GM23338 (cell line): ENCODE measurements around the gene JCHAIN. TPM values are rescaled to one million over a fixed set of nuclear protein-coding genes. Genes with fewer than 3 reads are reported as not detected.

ENCODE experiments used
- ATAC-seq: fragments of 200-7000 bp; cut with Tn5 transposase; 3 replicates; pipeline ENCODE4 v1.9.1; 2020
- DNase-seq: peaks from one replicate; pipeline ENCODE4 v3.0.0-alpha.2; 2015; ENCODE audit warnings: low spot score
- H2AFZ ChIP-seq: fragments of 200-600 bp; sonication (generic); 2 replicates; pipeline ENCODE4 v1.8.0; 2016; ENCODE audit warnings: antibody characterized with exemption, mild to moderate bottlenecking, moderate library complexity
- H3F3A ChIP-seq: fragments of 200-600 bp; sonication (generic); replicated peaks from 2 replicates; pipeline ENCODE4 v1.8.0; 2017; ENCODE audit warnings: antibody characterized with exemption, mixed run types, low read depth
- H3K27ac ChIP-seq: fragments of 200-600 bp; sonication (generic); 2 replicates; pipeline ENCODE4 v1.6.1; 2016; ENCODE audit warnings: low read depth
- H3K27me3 ChIP-seq: fragments of 200-600 bp; sonication (generic); 2 replicates; pipeline ENCODE4 v1.8.0; 2016; ENCODE audit warnings: mild to moderate bottlenecking, mixed run types, moderate library complexity; ENCODE audit not compliant: insufficient read depth
- H3K36me3 ChIP-seq: fragments of 200-600 bp; sonication (generic); 2 replicates; pipeline ENCODE4 v1.8.0; 2016; ENCODE audit warnings: mild to moderate bottlenecking; ENCODE audit not compliant: insufficient read depth
- H3K4me1 ChIP-seq: fragments of 200-600 bp; sonication (generic); 2 replicates; pipeline ENCODE4 v1.8.0; 2016; ENCODE audit warnings: mild to moderate bottlenecking, moderate library complexity; ENCODE audit not compliant: insufficient read depth
- H3K4me2 ChIP-seq: fragments of 200-600 bp; sonication (generic); 2 replicates; pipeline ENCODE4 v1.7.1; 2017; ENCODE audit warnings: mixed run types
- H3K4me3 ChIP-seq: fragments of 200-600 bp; sonication (generic); 2 replicates; pipeline ENCODE4 v1.6.1; 2016; ENCODE audit warnings: mixed run types
- H3K79me2 ChIP-seq: fragments of 200-600 bp; sonication (generic); replicated peaks from 2 replicates; pipeline ENCODE4 v1.8.0; 2017; ENCODE audit warnings: mild to moderate bottlenecking; ENCODE audit not compliant: insufficient read depth
- H3K9me2 ChIP-seq: fragments of 200-600 bp; sonication (generic); 2 replicates; pipeline ENCODE4 v1.8.0; 2017; ENCODE audit not compliant: insufficient read depth
- H4K20me1 ChIP-seq: fragments of 200-600 bp; sonication (generic); replicated peaks from 2 replicates; pipeline ENCODE4 v1.8.0; 2017; ENCODE audit warnings: mild to moderate bottlenecking; ENCODE audit not compliant: insufficient read depth
- H3K27ac Mint-ChIP-seq: 2 replicates; pipeline ENCODE4 v1.8.0; 2020; ENCODE audit warnings: inconsistent platforms, mild to moderate bottlenecking, moderate library complexity, mixed read lengths
- H3K27me3 Mint-ChIP-seq: 3 replicates; pipeline ENCODE4 v1.8.0; 2022; ENCODE audit warnings: low read depth, mild to moderate bottlenecking, moderate library complexity, mixed read lengths, inconsistent platforms; ENCODE audit not compliant: insufficient read depth, poor library complexity
- H3K36me3 Mint-ChIP-seq: 3 replicates; pipeline ENCODE4 v1.8.0; 2021; ENCODE audit warnings: low read depth, mild to moderate bottlenecking, inconsistent platforms, moderate library complexity, mixed read lengths
- H3K4me1 Mint-ChIP-seq: 3 replicates; pipeline ENCODE4 v1.8.0; 2020; ENCODE audit warnings: mild to moderate bottlenecking, inconsistent platforms, mixed read lengths
- H3K4me3 Mint-ChIP-seq: 3 replicates; pipeline ENCODE4 v1.8.0; 2021; ENCODE audit warnings: moderate library complexity, mild to moderate bottlenecking, inconsistent platforms, mixed read lengths
- H3K9me3 Mint-ChIP-seq: 3 replicates; pipeline ENCODE4 v1.8.0; 2020; ENCODE audit warnings: moderate library complexity, mild to moderate bottlenecking, inconsistent platforms, mixed read lengths
- ETS1 ChIP-seq: IDR thresholded peaks from 2 replicates; pipeline ENCODE4 v1.6.1; 2016; ENCODE audit warnings: antibody characterized with exemption
- EZH2phosphoT487 ChIP-seq: fragments of 200-600 bp; sonication (generic); IDR thresholded peaks from one replicate; pipeline ENCODE4 v1.8.1; 2018; ENCODE audit warnings: antibody characterized with exemption; ENCODE audit not compliant: unreplicated experiment
- JUNB ChIP-seq: IDR thresholded peaks from one replicate; pipeline ENCODE4 v1.6.1; 2016; ENCODE audit warnings: antibody characterized with exemption; ENCODE audit not compliant: unreplicated experiment
- NANOG ChIP-seq: IDR thresholded peaks from 2 replicates; pipeline ENCODE4 v1.6.1; 2016; ENCODE audit warnings: antibody characterized with exemption, borderline replicate concordance
- POLR2AphosphoS5 ChIP-seq: IDR thresholded peaks from 2 replicates; pipeline ENCODE4 v1.6.1; 2016; ENCODE audit warnings: antibody characterized with exemption, low read depth
- REST ChIP-seq: IDR thresholded peaks from one replicate; pipeline ENCODE4 v1.6.1; 2018; ENCODE audit warnings: antibody characterized with exemption; ENCODE audit not compliant: unreplicated experiment
- ZNF331 ChIP-seq: fragments of 250-450 bp; sonication (Bioruptor Pico); IDR thresholded peaks from 2 replicates; pipeline ENCODE4 v1.5.0; 2020; ENCODE audit warnings: low read depth, mild to moderate bottlenecking, moderate library complexity
- polyA plus RNA-seq: library from polyadenylated mRNA; unstranded; fragments of >200 nt; fragmentation: Nextera tagmentation; extraction: Ambion mirVana; gene quantifications from 2 replicates; pipeline ENCODE4 v1.2.1, GENCODE V29; 2016
- total RNA-seq: library from RNA; depleted of rRNA; stranded (reverse); fragments of >200 nt; shearing (Covaris generic); gene quantifications from 2 replicates; pipeline ENCODE4 v1.2.3, GENCODE V29; 2014
- TF ChIP-seq, protein P1 (sequence below), 2 experiments: fragments of 200-600 bp in 1 of 2; sonication (generic) in 1 of 2; conservative IDR thresholded peaks; 2 replicates each; pipeline versions ENCODE4 v1.5.1 to v1.6.1; 2016 to 2017; ENCODE audit warnings: antibody characterized with exemption in 2 of 2, low read depth in 2 of 2, mild to moderate bottlenecking in 2 of 2, moderate library complexity in 1 of 2
- TF ChIP-seq, protein P2 (sequence below): fragments of 250-450 bp; sonication (Bioruptor Pico); IDR thresholded peaks from 2 replicates; pipeline ENCODE4 v1.5.0; 2020; ENCODE audit warnings: mild to moderate bottlenecking, moderate library complexity

The JCHAIN gene
- total and polyA plus RNA-seq, 2 experiments from 2014 or later, result 0.23 TPM; not detected in 1

- TF ChIP-seq, protein P1, sequence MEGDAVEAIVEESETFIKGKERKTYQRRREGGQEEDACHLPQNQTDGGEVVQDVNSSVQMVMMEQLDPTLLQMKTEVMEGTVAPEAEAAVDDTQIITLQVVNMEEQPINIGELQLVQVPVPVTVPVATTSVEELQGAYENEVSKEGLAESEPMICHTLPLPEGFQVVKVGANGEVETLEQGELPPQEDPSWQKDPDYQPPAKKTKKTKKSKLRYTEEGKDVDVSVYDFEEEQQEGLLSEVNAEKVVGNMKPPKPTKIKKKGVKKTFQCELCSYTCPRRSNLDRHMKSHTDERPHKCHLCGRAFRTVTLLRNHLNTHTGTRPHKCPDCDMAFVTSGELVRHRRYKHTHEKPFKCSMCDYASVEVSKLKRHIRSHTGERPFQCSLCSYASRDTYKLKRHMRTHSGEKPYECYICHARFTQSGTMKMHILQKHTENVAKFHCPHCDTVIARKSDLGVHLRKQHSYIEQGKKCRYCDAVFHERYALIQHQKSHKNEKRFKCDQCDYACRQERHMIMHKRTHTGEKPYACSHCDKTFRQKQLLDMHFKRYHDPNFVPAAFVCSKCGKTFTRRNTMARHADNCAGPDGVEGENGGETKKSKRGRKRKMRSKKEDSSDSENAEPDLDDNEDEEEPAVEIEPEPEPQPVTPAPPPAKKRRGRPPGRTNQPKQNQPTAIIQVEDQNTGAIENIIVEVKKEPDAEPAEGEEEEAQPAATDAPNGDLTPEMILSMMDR (conservative IDR thresholded peaks at IDR 0.05; ENCODE audit: low read depth in 2 of 2), result no peak
- TF ChIP-seq JUNB (no peak), NANOG (no peak), ZNF331 (CRISPR knock-in tag) (no peak)
Observed at GRCh38 chr4:70623323-70623722, 43.0 kb downstream of the JCHAIN start (continued).

GRCh38 chr4:70619778-70620177 is 46.5 kb downstream of the JCHAIN start:
- Histone ChIP-seq H3K27ac (no peak overlapping the region), H3K79me2 (no peaks in the 10 kb centered on the region), H3K36me3 (no peaks in the 10 kb centered on the region), H3K4me2 (no peak overlapping the region), H2AFZ (no peak overlapping the region), H4K20me1 (no peaks in the 10 kb centered on the region; the same call in 1 of the 2 replicates), H3K9me2 (no peaks in the 10 kb centered on the region), H3K27me3 (no peaks in the 10 kb centered on the region), H3F3A (no peaks in the 10 kb centered on the region), H3K4me1 (no peaks in the 10 kb centered on the region; the same call in 1 of the 2 replicates), H3K4me3 (no peak overlapping the region)
- DNase-seq (no peak), ATAC-seq (no peak)
- Mint-ChIP-seq H3K36me3 (no peaks in the 10 kb centered on the region; the same call in 2 of the 3 replicates), H3K9me3 (no peaks in the 10 kb centered on the region), H3K4me1 (no peaks in the 10 kb centered on the region; the same call in 2 of the 3 replicates), H3K27me3 (no peaks in the 10 kb centered on the region), H3K4me3 (no peak overlapping the region), H3K27ac (no peak overlapping the region)
- TF ChIP-seq EZH2phosphoT487, result no peak
- no peak for TF ChIP-seq ZNF331 (CRISPR knock-in tag)
- TF ChIP-seq NANOG, result no peak
- TF ChIP-seq POLR2AphosphoS5, result no peak
- TF ChIP-seq, protein P1 (conservative IDR thresholded peaks at IDR 0.05; ENCODE audit: low read depth in 2 of 2), result no peak
- TF ChIP-seq REST, result no peak
- TF ChIP-seq ETS1, result no peak
- TF ChIP-seq, protein P2, sequence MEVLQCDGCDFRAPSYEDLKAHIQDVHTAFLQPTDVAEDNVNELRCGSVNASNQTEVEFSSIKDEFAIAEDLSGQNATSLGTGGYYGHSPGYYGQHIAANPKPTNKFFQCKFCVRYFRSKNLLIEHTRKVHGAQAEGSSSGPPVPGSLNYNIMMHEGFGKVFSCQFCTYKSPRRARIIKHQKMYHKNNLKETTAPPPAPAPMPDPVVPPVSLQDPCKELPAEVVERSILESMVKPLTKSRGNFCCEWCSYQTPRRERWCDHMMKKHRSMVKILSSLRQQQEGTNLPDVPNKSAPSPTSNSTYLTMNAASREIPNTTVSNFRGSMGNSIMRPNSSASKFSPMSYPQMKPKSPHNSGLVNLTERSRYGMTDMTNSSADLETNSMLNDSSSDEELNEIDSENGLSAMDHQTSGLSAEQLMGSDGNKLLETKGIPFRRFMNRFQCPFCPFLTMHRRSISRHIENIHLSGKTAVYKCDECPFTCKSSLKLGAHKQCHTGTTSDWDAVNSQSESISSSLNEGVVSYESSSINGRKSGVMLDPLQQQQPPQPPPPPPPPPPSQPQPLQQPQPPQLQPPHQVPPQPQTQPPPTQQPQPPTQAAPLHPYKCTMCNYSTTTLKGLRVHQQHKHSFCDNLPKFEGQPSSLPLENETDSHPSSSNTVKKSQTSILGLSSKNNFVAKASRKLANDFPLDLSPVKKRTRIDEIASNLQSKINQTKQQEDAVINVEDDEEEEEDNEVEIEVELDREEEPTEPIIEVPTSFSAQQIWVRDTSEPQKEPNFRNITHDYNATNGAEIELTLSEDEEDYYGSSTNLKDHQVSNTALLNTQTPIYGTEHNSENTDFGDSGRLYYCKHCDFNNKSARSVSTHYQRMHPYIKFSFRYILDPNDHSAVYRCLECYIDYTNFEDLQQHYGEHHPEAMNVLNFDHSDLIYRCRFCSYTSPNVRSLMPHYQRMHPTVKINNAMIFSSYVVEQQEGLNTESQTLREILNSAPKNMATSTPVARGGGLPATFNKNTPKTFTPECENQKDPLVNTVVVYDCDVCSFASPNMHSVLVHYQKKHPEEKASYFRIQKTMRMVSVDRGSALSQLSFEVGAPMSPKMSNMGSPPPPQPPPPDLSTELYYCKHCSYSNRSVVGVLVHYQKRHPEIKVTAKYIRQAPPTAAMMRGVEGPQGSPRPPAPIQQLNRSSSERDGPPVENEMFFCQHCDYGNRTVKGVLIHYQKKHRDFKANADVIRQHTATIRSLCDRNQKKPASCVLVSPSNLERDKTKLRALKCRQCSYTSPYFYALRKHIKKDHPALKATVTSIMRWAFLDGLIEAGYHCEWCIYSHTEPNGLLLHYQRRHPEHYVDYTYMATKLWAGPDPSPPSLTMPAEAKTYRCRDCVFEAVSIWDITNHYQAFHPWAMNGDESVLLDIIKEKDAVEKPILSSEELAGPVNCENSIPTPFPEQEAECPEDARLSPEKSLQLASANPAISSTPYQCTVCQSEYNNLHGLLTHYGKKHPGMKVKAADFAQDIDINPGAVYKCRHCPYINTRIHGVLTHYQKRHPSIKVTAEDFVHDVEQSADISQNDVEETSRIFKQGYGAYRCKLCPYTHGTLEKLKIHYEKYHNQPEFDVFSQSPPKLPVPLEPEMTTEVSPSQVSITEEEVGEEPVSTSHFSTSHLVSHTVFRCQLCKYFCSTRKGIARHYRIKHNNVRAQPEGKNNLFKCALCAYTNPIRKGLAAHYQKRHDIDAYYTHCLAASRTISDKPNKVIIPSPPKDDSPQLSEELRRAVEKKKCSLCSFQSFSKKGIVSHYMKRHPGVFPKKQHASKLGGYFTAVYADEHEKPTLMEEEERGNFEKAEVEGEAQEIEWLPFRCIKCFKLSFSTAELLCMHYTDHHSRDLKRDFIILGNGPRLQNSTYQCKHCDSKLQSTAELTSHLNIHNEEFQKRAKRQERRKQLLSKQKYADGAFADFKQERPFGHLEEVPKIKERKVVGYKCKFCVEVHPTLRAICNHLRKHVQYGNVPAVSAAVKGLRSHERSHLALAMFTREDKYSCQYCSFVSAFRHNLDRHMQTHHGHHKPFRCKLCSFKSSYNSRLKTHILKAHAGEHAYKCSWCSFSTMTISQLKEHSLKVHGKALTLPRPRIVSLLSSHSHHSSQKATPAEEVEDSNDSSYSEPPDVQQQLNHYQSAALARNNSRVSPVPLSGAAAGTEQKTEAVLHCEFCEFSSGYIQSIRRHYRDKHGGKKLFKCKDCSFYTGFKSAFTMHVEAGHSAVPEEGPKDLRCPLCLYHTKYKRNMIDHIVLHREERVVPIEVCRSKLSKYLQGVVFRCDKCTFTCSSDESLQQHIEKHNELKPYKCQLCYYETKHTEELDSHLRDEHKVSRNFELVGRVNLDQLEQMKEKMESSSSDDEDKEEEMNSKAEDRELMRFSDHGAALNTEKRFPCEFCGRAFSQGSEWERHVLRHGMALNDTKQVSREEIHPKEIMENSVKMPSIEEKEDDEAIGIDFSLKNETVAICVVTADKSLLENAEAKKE (CRISPR knock-in tag), result no peak
